PFSK-1 (cell line): ENCODE results near the gene FAXC.

ENCODE experiments used
- FOXP2 ChIP-seq: optimal IDR thresholded peaks from 2 replicates; pipeline ENCODE3; 2011; ENCODE audit warnings: borderline replicate concordance, control low read depth, inconsistent platforms; ENCODE audit not compliant: insufficient read depth; ENCODE audit errors: extremely low read length, extremely low read depth
- POLR2AphosphoS5 ChIP-seq: IDR thresholded peaks from 2 replicates; pipeline ENCODE4 v1.6.1; 2012; ENCODE audit warnings: low read depth, mild to moderate bottlenecking, control low read depth, low read length, moderate library complexity
- REST ChIP-seq, 2 experiments: IDR thresholded peaks; 2 replicates each; pipeline versions ENCODE4 v1.6.1 to v1.8.0; 2011 to 2012; ENCODE audit warnings: low read depth in 2 of 2, low read length in 2 of 2, control low read depth in 1 of 2, inconsistent platforms in 1 of 2, mild to moderate bottlenecking in 1 of 2, moderate library complexity in 1 of 2; ENCODE audit not compliant: insufficient read depth in 1 of 2
- SIN3A ChIP-seq: IDR thresholded peaks from 2 replicates; pipeline ENCODE4 v1.6.1; 2012; ENCODE audit warnings: mild to moderate bottlenecking, low read length, moderate library complexity, borderline replicate concordance; ENCODE audit not compliant: insufficient read depth
- TAF1 ChIP-seq: IDR thresholded peaks from 2 replicates; pipeline ENCODE4 v1.6.1; 2012; ENCODE audit warnings: low read length, control low read depth, borderline replicate concordance; ENCODE audit not compliant: insufficient read depth

Gene FAXC

GRCh38 chr6:99294786-99295185 is 54.7 kb downstream of the FAXC start:
- TF ChIP-seq SIN3A = no peak
- TF ChIP-seq REST (IDR thresholded peaks at IDR 0.05; ENCODE audit: insufficient read depth in 1 of 2, low read depth in 2 of 2, low read length in 2 of 2) = no peak
- TF ChIP-seq TAF1 = no peak
- no peak for TF ChIP-seq POLR2AphosphoS5
- TF ChIP-seq FOXP2 = no peak

DNA sequence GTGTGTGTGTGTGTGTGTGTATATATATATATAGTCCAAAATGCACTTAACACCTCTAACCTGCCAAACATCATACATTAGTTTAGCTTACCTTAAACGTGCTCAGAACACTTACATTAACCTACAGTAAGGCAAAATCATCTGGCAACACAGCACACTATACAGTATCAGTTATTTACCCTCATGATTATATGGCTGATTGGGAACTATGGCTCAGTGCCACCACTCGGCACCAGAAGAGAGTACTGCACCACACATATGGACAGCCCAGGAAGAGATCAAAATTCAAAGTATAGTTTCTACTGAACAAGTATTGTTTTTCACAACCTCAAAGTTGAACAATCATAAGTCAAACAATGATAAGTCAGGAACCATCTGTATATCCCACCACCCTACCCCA is 59.8 kb downstream of the FAXC start:
- TF ChIP-seq REST (IDR thresholded peaks at IDR 0.05; ENCODE audit: insufficient read depth in 1 of 2, low read depth in 2 of 2, low read length in 2 of 2) (no peak), SIN3A (no peak), TAF1 (no peak), FOXP2 (no peak), POLR2AphosphoS5 (no peak)

DNA sequence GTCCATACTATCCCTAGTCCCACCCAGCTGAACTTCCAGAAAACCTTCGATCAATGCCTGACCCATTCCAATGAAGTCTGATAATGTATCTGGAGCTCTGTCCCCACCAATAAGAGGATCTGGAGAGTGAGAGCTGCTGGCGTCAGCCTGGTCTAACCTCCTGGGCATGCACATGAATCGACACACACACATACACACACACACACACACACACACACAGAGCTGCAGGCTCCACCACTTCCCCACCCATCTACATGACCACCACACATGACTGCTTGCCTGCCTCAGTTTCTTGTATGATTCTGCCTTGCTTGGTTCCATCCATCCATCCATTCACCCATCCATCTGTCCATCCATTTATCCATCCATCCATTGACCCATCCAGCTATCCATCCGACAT is 60.8 kb downstream of the FAXC start:
- TF ChIP-seq TAF1 = no peak
- no peak for TF ChIP-seq SIN3A
- TF ChIP-seq POLR2AphosphoS5 = no peak
- no peak for TF ChIP-seq REST (IDR thresholded peaks at IDR 0.05; ENCODE audit: insufficient read depth in 1 of 2, low read depth in 2 of 2, low read length in 2 of 2)
- TF ChIP-seq FOXP2 = no peak

DNA sequence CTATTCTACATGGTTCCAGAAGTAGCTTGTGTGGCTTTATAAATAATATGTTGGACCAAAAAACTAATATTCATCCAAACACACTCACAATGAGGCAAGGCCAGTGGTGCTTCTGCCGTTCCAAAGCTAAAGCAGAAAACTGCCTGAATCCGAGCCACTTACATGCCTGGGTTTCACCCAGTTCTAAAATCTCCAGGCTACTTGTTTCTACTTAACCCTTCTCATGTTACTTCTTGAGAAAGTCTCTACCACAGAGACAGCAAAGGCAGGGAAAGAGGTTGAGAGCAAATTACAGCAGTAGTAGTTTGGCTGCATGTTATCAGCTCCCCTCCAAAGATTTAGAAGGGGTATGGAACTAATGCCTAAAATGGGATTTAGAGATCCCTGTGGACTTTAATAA is 62.0 kb downstream of the FAXC start:
- TF ChIP-seq POLR2AphosphoS5 = no peak
- TF ChIP-seq TAF1 = no peak
- no peak for TF ChIP-seq SIN3A
- TF ChIP-seq FOXP2 = no peak
- no peak for TF ChIP-seq REST (IDR thresholded peaks at IDR 0.05; ENCODE audit: insufficient read depth in 1 of 2, low read depth in 2 of 2, low read length in 2 of 2)

GRCh38 chr6:99285881-99286280 is 63.6 kb downstream of the FAXC start:
- TF ChIP-seq FOXP2 (no peak), POLR2AphosphoS5 (no peak), REST (IDR thresholded peaks at IDR 0.05; ENCODE audit: insufficient read depth in 1 of 2, low read depth in 2 of 2, low read length in 2 of 2) (no peak), TAF1 (no peak), SIN3A (no peak)
